GM19239 (cell line): Measurements from ENCODE around the gene CRYAB.
"Not testable (repeated sequence)": the region's sequence is repeated elsewhere in the genome, so short reads cannot be mapped to it uniquely, and the experiment has no call there.

Experiments
- DNase-seq: peaks from one replicate; pipeline ENCODE4 v3.0.0; 2011; ENCODE audit warnings: low spot score; ENCODE audit not compliant: insufficient read length
- FAIRE-seq: peaks from 2 replicates; lab custom pipeline; 2011; peaks lifted over from hg19 to GRCh38; lab: Jason Lieb, UNC

Gene CRYAB

GRCh38 chr11:111934306-111934705, 22.7 kb upstream of the CRYAB start:
- DNase-seq: no peak
- FAIRE-seq: no peak

GRCh38 chr11:111933872-111934271, 22.3 kb upstream of the CRYAB start:
- DNase-seq (no peak), FAIRE-seq (no peak)

GRCh38 chr11:111933176-111933575, 21.6 kb upstream of the CRYAB start:
- FAIRE-seq, DNase-seq: not testable (repeated sequence)

GRCh38 chr11:111932611-111932950, 21.0 kb upstream of the CRYAB start:
- no peak for FAIRE-seq
- no peak for DNase-seq

GRCh38 chr11:111930472-111930871, 18.9 kb upstream of the CRYAB start:
- FAIRE-seq: no peak

GRCh38 chr11:111926505-111927391, 15.2 kb upstream of the CRYAB start:
- DNase-seq (peak; percentile 91), FAIRE-seq (peak; percentile 93)

More at GRCh38 chr11:111930472-111930871, 18.9 kb upstream of the CRYAB start:
- no peak for DNase-seq

- DNase-seq (no peak), FAIRE-seq (no peak)
Observed at GRCh38 chr11:111925953-111926352, 14.4 kb upstream of the CRYAB start.

- FAIRE-seq: no peak
- no peak for DNase-seq
Observed at GRCh38 chr11:111923951-111924350, 12.4 kb upstream of the CRYAB start.

GRCh38 chr11:111923351-111923788, 11.8 kb upstream of the CRYAB start:
- FAIRE-seq (no peak), DNase-seq (no peak)

GRCh38 chr11:111922803-111923202, 11.2 kb upstream of the CRYAB start:
- no peak for DNase-seq
- FAIRE-seq: no peak

GRCh38 chr11:111921541-111922230, 10.1 kb upstream of the CRYAB start:
- DNase-seq: no peak

GRCh38 chr11:111920908-111921307, 9.3 kb upstream of the CRYAB start:
- no peak for FAIRE-seq
- DNase-seq: no peak

More at GRCh38 chr11:111921541-111922230, 10.1 kb upstream of the CRYAB start:
- no peak for FAIRE-seq

GRCh38 chr11:111918390-111919256, 7.1 kb upstream of the CRYAB start, which contains the start of gene C11orf52:
TSS of gene C11orf52 (plus strand) at chr11:111918913. CDS start at chr11:111918973, 60 bp downstream.
- FAIRE-seq (no peak), DNase-seq (no peak)

- FAIRE-seq (no peak), DNase-seq (no peak)
Observed at GRCh38 chr11:111917788-111918187, 6.2 kb upstream of the CRYAB start.

GRCh38 chr11:111917312-111917711, 5.7 kb upstream of the CRYAB start:
- DNase-seq: no peak
- no peak for FAIRE-seq

GRCh38 chr11:111916768-111917167, 5.2 kb upstream of the CRYAB start:
- DNase-seq (no peak), FAIRE-seq (no peak)

GRCh38 chr11:111913997-111914396, 2.4 kb upstream of the CRYAB start:
- DNase-seq (no peak), FAIRE-seq (no peak)

- DNase-seq (no peak), FAIRE-seq (no peak)
Observed at GRCh38 chr11:111913031-111913861, 1.7 kb upstream of the CRYAB start.

- no peak for FAIRE-seq
- no peak for DNase-seq
Observed at GRCh38 chr11:111912535-111912934, 965 bp upstream of the CRYAB start, which contains the start of gene HSPB2. TSS of gene HSPB2 (plus strand) at chr11:111912734. CDS start at chr11:111912830, 96 bp downstream.
